C4-2B (cell line): ENCODE data around the gene BBX.

Experiments used
- ZFX ChIP-seq: fragments of 450-650 bp; IDR thresholded peaks from 2 replicates; pipeline ENCODE4 v1.6.1; 2017
- TF ChIP-seq, protein P1 (sequence below): fragments of 450-650 bp; conservative IDR thresholded peaks from 2 replicates; pipeline ENCODE4 v1.5.1; 2017; ENCODE audit warnings: mild to moderate bottlenecking

DNA sequence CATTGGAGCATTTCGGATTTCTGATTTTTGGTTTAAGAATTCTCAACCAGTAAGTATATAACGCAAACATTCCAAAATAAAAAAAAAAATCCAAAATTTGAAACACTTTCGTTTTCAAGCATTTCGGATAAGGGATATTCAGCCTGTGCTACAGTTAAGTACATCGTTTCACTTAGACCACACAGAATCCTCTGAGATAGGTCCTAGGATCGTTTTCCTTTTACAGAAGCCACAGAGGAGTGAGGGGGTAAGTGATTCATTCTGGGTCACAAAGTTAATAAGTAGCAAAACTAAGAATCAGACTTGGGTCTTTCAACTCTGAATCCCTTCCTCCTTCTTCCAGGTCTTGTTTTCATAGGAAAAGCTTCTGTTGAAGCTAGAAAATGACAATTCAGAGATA lies 249.3 kb downstream of the BBX start:
- TF ChIP-seq, protein P1, sequence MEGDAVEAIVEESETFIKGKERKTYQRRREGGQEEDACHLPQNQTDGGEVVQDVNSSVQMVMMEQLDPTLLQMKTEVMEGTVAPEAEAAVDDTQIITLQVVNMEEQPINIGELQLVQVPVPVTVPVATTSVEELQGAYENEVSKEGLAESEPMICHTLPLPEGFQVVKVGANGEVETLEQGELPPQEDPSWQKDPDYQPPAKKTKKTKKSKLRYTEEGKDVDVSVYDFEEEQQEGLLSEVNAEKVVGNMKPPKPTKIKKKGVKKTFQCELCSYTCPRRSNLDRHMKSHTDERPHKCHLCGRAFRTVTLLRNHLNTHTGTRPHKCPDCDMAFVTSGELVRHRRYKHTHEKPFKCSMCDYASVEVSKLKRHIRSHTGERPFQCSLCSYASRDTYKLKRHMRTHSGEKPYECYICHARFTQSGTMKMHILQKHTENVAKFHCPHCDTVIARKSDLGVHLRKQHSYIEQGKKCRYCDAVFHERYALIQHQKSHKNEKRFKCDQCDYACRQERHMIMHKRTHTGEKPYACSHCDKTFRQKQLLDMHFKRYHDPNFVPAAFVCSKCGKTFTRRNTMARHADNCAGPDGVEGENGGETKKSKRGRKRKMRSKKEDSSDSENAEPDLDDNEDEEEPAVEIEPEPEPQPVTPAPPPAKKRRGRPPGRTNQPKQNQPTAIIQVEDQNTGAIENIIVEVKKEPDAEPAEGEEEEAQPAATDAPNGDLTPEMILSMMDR: no peak
- no peak for TF ChIP-seq ZFX
